HG03066 (cell line): ENCODE results near the gene TBC1D22A.

ENCODE experiments used
- ATAC-seq: cut with Tn5 transposase; IDR thresholded peaks from one replicate; pipeline ENCODE4 v1.9.1; 2021; ENCODE audit warnings: low read depth; ENCODE audit not compliant: unreplicated experiment

The TBC1D22A gene

GRCh38 chr22:47196881-47197772 lies 434.7 kb downstream of the TBC1D22A start:
- no peak for ATAC-seq

- no peak for ATAC-seq
These were observed 435.5 kb downstream of the TBC1D22A start for GRCh38 chr22:47197773-47198500.

GRCh38 chr22:47198801-47199251 lies 436.4 kb downstream of the TBC1D22A start:
- no peak for ATAC-seq

- ATAC-seq = no peak
These were observed 437.0 kb downstream of the TBC1D22A start for GRCh38 chr22:47199261-47199978.

GRCh38 chr22:47199979-47200272 lies 437.5 kb downstream of the TBC1D22A start:
- ATAC-seq = no peak

- ATAC-seq = no peak
These were observed 438.0 kb downstream of the TBC1D22A start for GRCh38 chr22:47200273-47201051.

- ATAC-seq = no peak
These were observed 438.9 kb downstream of the TBC1D22A start for GRCh38 chr22:47201186-47201995.

GRCh38 chr22:47201996-47202818 lies 439.8 kb downstream of the TBC1D22A start:
- no peak for ATAC-seq

- ATAC-seq = no peak
These were observed 440.5 kb downstream of the TBC1D22A start for GRCh38 chr22:47202819-47203553.

- no peak for ATAC-seq
These were observed 441.1 kb downstream of the TBC1D22A start for GRCh38 chr22:47203554-47203991.

GRCh38 chr22:47204002-47204979 lies 441.8 kb downstream of the TBC1D22A start:
- ATAC-seq = no peak

- no peak for ATAC-seq
These were observed 442.6 kb downstream of the TBC1D22A start for GRCh38 chr22:47205081-47205491.

GRCh38 chr22:47205554-47205953 lies 443.1 kb downstream of the TBC1D22A start:
- no peak for ATAC-seq

GRCh38 chr22:47206164-47206563 lies 443.7 kb downstream of the TBC1D22A start:
- ATAC-seq = no peak

GRCh38 chr22:47206666-47207218 lies 444.3 kb downstream of the TBC1D22A start:
- no peak for ATAC-seq

- ATAC-seq = no peak
These were observed 444.9 kb downstream of the TBC1D22A start for GRCh38 chr22:47207387-47207786.
